ENCODE measurements around the gene DCC.

DCC gene

DNA sequence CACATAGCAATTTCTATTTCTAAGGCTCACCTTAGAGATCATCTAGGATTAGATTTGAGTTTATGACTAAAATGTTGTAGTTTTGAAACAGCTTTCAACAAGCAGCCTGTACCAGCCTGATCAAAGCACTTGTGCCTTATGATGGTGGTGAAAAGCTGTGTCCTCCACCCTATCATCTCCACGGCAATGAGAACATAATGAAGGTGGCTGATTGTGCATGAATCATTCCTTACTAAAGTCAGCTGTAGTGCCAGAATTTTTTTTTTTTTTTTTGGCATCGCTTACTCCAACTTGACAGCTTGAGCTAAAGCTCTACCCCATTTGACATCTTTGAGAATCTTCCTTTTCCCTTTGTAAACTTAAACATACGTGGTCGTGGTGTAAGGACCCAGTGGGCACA lies 86.0 kb downstream of the DCC start:
- H3K27ac Mint-ChIP-seq = no peak overlapping the region
- DNase-seq (no peak), ATAC-seq (replicated peaks) (no peak)
- H3K36me3 Mint-ChIP-seq = no peaks in the 10 kb centered on the region
- H3K4me3 Mint-ChIP-seq = no peak overlapping the region
- no peaks in the 10 kb centered on the region for H3K4me1 Mint-ChIP-seq
- peaks cover 0 to 3% of the 10 kb centered on the region in 2 donors for H3K9me3 Mint-ChIP-seq
- H3K27me3 Mint-ChIP-seq = no peaks in the 10 kb centered on the region

DNA sequence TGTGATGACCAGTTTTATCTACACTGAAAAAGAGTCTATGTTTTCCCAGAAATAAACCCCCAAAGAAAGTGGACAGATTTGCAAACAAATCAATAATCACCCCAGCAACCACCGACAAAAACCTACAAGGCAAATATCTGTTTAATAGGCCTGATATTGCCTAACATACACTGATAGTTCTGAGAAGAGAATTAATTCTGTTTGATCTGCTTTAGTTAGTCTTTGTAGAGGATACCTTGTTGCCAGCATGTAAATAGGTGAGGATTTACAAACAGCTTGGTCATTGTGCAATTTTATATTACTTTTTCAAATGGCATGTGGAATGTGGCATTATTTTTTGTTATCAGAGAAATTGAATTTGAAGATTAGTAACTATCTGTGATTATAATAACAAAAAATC lies 86.5 kb downstream of the DCC start:
- no peaks in the 10 kb centered on the region for H3K4me1 Mint-ChIP-seq
- H3K9me3 Mint-ChIP-seq = peaks cover 0 to 3% of the 10 kb centered on the region in 2 donors
- DNase-seq = no peak
- no peaks in the 10 kb centered on the region for H3K36me3 Mint-ChIP-seq
- ATAC-seq (replicated peaks) = no peak
- H3K27me3 Mint-ChIP-seq = no peaks in the 10 kb centered on the region
- H3K4me3 Mint-ChIP-seq = no peak overlapping the region
- no peak overlapping the region for H3K27ac Mint-ChIP-seq

DNA sequence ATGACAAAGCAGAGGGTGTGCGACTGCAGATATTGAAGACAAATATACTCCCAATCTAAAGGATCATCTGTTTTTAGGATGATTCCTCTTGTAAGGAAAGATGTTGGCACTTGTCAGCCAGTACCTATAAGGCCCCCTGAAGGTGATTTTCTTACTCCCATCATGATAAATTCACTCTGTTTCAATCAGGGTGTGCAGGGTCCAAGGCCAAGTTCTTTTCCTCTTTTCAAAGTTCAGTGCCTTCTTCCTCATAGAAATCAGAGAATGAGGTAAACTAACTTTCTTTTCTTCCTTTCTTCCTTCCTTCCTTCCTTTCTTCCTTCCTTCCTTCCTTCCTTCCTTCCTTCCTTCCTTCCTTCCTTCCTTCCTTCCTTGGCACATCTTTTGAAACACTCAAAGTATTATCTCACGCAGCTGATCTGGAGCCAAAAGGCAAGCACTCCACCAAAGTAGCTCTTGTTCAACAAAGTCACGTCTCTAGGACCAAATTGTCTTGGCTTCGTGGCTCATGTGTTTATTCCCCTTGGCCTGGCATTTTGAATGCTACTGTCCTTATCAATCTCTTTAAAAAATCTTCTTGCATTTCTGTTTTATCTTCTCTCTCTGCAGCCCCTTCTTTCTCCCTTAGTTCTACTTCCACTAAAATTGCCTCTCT lies 87.7 kb downstream of the DCC start:
- Mint-ChIP-seq H3K36me3 (no peaks in the 10 kb centered on the region), H3K4me3 (no peak overlapping the region), H3K27ac (no peak overlapping the region), H3K4me1 (no peaks in the 10 kb centered on the region), H3K9me3 (no peaks in the 10 kb centered on the region), H3K27me3 (no peaks in the 10 kb centered on the region)
- no peak for DNase-seq
- no peak for ATAC-seq (replicated peaks)

DNA sequence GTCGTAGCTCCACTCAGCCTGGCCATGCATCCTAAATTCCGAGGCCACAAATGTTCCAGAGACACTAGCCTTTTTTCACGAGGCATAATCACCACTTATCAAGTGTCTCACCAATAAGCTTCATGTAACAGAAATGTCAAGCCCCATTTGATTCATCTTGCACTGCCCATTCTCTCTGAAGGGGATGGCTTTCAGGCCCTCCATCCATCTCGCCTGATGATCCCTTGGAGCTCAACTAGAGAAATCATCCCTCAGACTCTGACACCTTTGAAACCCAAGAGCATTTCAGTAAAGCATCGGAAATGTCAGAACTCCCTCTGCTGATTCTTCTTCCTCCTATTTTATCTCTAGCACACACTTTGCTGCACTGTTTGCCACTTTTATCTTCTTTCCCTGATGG lies 91.7 kb downstream of the DCC start:
- H3K36me3 Mint-ChIP-seq = no peaks in the 10 kb centered on the region
- no peak for DNase-seq
- no peak overlapping the region for H3K4me3 Mint-ChIP-seq
- ATAC-seq (replicated peaks) = no peak
- no peaks in the 10 kb centered on the region for H3K27me3 Mint-ChIP-seq
- H3K4me1 Mint-ChIP-seq = no peaks in the 10 kb centered on the region
- H3K9me3 Mint-ChIP-seq = peaks cover 0 to 2% of the 10 kb centered on the region in 2 donors
- no peak overlapping the region for H3K27ac Mint-ChIP-seq

DNA sequence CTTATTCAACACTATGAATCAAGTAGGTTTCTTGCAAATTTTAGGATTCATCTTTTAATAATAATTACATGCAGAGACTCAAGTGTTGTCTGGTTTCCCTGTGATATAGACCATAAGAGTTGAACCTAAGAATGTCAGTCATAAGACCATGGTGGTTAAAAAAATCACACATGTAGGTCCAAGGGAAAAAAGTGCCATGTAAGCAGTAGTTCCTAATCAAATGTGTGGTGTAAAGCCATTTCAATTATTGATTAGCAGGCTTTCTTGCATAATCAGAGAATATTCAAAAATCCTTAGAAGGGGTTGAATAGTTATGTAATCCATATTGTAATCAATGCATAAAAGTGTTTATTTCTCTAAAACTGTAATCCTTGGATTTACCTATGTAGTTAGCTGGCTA lies 93.8 kb downstream of the DCC start:
- ATAC-seq (replicated peaks) (no peak), DNase-seq (no peak)
- Mint-ChIP-seq H3K27ac (no peak overlapping the region), H3K36me3 (no peaks in the 10 kb centered on the region), H3K27me3 (no peaks in the 10 kb centered on the region), H3K4me1 (no peaks in the 10 kb centered on the region), H3K4me3 (no peak overlapping the region), H3K9me3 (peaks cover 0 to 2% of the 10 kb centered on the region in 2 donors)

DNA sequence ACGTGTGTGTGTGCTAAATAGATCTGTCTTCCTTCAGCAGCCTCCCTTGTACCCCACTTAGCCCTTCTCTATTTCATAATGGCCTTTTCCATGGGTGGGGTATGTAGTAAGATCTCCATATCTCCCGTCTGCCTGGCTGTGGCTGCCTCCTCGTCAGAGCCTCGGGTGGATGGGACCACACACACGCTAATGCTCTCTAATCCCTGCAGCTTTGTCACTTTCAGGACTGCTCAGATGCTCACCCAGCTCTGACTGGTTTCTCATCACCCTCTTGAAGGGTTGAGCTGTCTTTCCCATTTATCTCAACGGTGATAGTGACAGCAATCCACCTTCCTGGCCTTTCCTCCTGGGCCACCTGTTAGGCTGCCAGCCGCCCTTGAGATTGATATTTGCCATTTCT lies 95.3 kb downstream of the DCC start:
- Mint-ChIP-seq H3K4me1 (no peaks in the 10 kb centered on the region), H3K9me3 (peaks cover 0 to 2% of the 10 kb centered on the region in 2 donors), H3K36me3 (no peaks in the 10 kb centered on the region), H3K4me3 (no peak overlapping the region), H3K27me3 (no peaks in the 10 kb centered on the region), H3K27ac (no peak overlapping the region)
- ATAC-seq (replicated peaks) = no peak
- no peak for DNase-seq

DNA sequence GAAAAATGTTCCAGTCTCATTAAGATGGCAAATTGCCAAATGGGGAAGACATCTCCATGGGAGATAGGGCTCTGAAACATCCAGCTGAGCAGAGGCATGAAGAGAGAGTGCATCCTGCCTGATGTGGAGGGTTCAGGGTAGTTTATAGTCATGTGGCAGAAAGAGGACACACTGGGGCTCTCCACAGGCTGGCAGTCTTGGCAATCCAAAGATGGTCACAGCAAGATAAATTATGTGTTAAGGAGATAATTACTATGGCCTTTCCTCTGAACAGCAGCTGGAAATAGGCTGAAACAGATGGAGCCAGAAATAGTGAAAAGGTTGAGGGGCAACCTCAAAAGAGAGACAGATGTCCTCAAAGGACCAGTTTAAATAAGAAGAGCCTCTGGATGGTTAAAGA lies 97.2 kb downstream of the DCC start:
- no peaks in the 10 kb centered on the region for H3K4me1 Mint-ChIP-seq
- no peaks in the 10 kb centered on the region for H3K36me3 Mint-ChIP-seq
- DNase-seq (no peak), ATAC-seq (replicated peaks) (no peak)
- no peak overlapping the region for H3K4me3 Mint-ChIP-seq
- H3K9me3 Mint-ChIP-seq = peaks cover 0 to 2% of the 10 kb centered on the region in 2 donors
- no peaks in the 10 kb centered on the region for H3K27me3 Mint-ChIP-seq
- H3K27ac Mint-ChIP-seq = no peak overlapping the region

DNA sequence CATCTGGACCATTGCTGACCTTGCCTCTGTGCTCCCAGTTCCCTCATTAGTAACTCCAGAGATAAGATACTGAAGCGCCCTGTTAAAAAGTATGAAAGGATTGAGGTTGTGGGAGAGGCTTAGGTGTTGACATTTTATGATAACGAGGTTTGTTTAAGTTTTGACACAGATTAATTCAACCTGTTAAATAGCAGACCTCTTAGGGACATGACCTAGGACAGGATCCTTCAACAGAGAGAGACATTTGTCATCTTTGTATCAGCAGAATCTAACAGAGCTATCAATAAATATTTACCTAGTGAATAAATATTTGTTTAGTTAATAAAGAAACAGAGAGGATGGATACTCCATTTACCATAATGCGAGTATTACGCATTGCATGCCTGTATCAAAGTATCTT lies 99.5 kb downstream of the DCC start:
- ATAC-seq (replicated peaks) = no peak
- no peaks in the 10 kb centered on the region for H3K36me3 Mint-ChIP-seq
- DNase-seq = no peak
- H3K27ac Mint-ChIP-seq = no peak overlapping the region
- peaks cover 0 to 2% of the 10 kb centered on the region in 2 donors for H3K9me3 Mint-ChIP-seq
- H3K4me3 Mint-ChIP-seq = no peak overlapping the region
- H3K4me1 Mint-ChIP-seq = no peaks in the 10 kb centered on the region
- H3K27me3 Mint-ChIP-seq = no peaks in the 10 kb centered on the region

DNA sequence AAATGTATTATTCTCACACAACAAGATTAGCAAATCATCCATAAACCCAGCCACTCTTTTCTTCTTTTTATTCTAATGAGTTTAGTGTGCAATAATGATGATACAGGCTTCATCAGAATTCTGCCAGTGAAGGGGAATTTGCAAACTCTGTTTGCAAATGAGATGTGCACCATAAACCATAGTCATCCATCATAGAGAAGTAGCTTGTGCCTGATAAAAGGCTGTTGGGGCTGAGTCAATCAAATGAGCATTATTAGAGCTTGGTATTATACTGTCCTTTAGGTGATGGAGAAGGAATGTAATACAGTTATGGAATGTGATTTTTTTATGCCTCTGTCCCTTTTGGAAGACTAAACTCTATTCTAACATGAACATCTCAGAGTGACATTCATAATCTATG lies 101.8 kb downstream of the DCC start:
- DNase-seq (no peak), ATAC-seq (replicated peaks) (no peak)
- Mint-ChIP-seq H3K36me3 (no peaks in the 10 kb centered on the region), H3K9me3 (no peaks in the 10 kb centered on the region), H3K27me3 (no peaks in the 10 kb centered on the region), H3K4me3 (no peak overlapping the region), H3K4me1 (no peaks in the 10 kb centered on the region), H3K27ac (no peak overlapping the region)

DNA sequence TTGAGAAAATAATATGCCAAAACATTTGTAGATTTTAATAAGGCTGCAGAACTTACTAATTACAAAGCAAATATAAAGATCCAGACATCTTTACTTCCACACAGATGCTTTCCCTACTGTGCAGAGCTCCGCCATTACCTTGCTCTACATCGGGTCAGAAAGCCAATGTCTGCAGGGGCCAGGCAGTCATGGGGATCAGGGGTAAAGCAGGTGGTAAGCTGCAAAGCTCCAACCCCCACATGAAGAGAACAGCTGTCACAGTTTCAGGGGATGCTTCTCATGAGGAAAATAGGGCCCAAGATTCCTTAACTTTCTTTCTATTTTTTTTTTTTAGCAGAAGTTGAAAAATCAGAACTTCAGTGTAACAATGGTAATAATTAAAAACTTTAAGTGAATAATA lies 102.7 kb downstream of the DCC start:
- no peak for DNase-seq
- Mint-ChIP-seq H3K9me3 (peaks cover 0 to under 1% of the 10 kb centered on the region in 2 donors), H3K4me1 (no peaks in the 10 kb centered on the region), H3K36me3 (no peaks in the 10 kb centered on the region), H3K27ac (no peak overlapping the region), H3K27me3 (no peaks in the 10 kb centered on the region), H3K4me3 (no peak overlapping the region)
- no peak for ATAC-seq (replicated peaks)

DNA sequence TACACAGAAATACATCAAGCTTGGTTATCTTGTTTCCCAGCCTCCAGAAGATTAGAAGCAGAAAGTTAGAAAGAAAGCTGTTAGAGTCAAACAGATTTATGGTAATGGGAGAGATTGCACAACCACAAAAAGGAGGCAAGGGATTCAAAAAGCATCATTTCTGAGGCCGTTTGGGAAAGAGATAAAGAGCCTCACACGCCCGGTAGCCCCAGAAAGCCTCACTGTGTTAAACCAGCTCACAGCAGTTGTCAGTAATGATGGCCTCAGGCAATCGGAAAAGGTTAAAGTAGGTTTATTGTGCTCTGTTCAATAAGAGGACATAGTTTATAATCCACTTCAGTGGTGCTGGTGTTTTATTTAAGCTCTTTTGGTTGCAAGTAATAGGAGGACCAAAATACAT lies 111.3 kb downstream of the DCC start:
- H3K36me3 Mint-ChIP-seq = no peaks in the 10 kb centered on the region
- DNase-seq = no peak
- H3K4me3 Mint-ChIP-seq = no peak overlapping the region
- no peaks in the 10 kb centered on the region for H3K4me1 Mint-ChIP-seq
- no peak for ATAC-seq (replicated peaks)
- H3K27ac Mint-ChIP-seq = no peak overlapping the region
- peaks cover 0 to 4% of the 10 kb centered on the region in 2 donors for H3K9me3 Mint-ChIP-seq
- no peaks in the 10 kb centered on the region for H3K27me3 Mint-ChIP-seq

DNA sequence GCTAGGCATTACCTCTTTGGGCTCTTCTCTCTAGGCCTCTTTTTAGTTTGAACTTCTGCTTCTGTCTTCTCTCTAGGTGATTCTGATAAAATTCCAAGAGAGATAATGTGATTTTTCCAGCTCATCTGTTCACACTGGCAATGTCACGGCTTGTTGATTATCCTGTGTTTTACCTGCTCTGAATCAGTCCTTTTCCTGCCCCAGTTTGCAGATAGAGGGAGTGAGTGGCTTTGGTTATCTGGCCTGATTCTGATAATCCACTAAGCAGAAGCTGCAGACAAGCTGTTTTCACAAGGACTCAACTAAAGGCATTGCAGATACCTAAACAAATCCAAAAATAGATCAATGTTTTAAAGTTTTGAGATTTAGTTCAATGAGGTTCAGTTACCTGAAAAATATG lies 111.9 kb downstream of the DCC start:
- Mint-ChIP-seq H3K36me3 (no peaks in the 10 kb centered on the region), H3K4me1 (no peaks in the 10 kb centered on the region), H3K27me3 (no peaks in the 10 kb centered on the region), H3K4me3 (no peak overlapping the region), H3K9me3 (peaks cover 0 to 4% of the 10 kb centered on the region in 2 donors), H3K27ac (no peak overlapping the region)
- ATAC-seq (replicated peaks) (no peak), DNase-seq (no peak)

DNA sequence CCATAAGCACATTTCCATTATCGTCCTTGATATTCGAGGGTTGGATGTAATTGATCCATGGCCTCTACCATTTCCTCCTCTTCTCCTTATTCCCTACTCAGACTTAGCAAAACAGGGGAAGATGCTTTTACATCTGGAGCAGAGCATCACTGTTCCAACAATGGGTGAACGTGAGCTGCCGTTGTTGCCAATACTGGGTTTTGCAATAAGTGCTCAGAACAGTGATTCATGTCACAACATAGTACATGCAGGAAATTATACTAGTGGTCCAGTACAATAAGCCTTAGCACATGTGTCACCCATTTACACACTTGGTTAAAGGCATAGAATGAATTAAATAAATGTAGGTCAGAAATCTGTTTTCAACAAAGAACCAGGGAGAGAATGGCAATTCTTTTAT lies 112.4 kb downstream of the DCC start:
- no peak for DNase-seq
- Mint-ChIP-seq H3K9me3 (peaks cover 0 to 4% of the 10 kb centered on the region in 2 donors), H3K4me1 (no peaks in the 10 kb centered on the region), H3K27ac (no peak overlapping the region), H3K4me3 (no peak overlapping the region), H3K36me3 (no peaks in the 10 kb centered on the region), H3K27me3 (no peaks in the 10 kb centered on the region)
- ATAC-seq (replicated peaks) = no peak

DNA sequence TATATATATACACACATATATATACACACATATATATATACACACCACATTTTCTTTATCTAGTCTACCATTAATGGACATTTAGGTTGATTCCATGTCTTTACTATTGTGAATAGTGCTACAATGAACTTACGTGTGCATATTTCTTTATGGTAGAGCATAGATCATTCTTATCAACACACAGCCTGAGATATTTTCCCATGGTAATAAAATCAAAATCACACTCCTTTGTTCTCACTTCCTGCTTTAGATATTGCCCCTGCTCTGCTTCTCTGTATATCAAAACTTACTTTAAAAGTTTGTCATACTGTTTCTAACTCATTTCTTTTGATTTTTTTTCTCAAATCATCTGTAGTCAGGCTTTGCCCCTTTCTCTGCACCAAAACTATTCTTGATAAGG lies 119.9 kb downstream of the DCC start:
- DNase-seq (no peak), ATAC-seq (replicated peaks) (no peak)
- H3K27ac Mint-ChIP-seq = no peak overlapping the region
- H3K4me3 Mint-ChIP-seq = no peak overlapping the region
- H3K4me1 Mint-ChIP-seq = no peaks in the 10 kb centered on the region
- H3K27me3 Mint-ChIP-seq = no peaks in the 10 kb centered on the region
- peaks cover 0 to 9% of the 10 kb centered on the region in 2 donors for H3K9me3 Mint-ChIP-seq
- no peaks in the 10 kb centered on the region for H3K36me3 Mint-ChIP-seq

DNA sequence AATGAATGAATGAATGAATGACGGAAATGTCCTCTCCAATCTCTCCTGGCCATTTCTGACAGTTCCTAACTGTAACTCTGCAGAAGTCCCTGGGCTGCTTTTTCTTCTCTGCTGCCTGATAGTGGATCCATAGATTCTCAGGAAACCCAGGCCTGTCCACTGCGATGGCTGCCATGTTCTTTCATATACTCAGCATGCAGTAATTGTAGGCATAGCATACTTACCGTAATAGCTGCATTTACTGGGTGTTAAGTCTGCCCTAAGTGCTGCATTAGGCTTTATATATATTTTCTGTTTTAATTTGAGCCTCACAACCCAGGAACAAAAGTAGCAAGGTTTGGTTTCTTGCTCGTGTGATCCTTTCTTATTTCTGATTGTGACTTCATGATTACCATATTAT lies 122.9 kb downstream of the DCC start:
- H3K4me3 Mint-ChIP-seq = no peak overlapping the region
- DNase-seq = no peak
- H3K4me1 Mint-ChIP-seq = no peaks in the 10 kb centered on the region
- ATAC-seq (replicated peaks) = no peak
- no peak overlapping the region for H3K27ac Mint-ChIP-seq
- H3K36me3 Mint-ChIP-seq = no peaks in the 10 kb centered on the region
- no peaks in the 10 kb centered on the region for H3K27me3 Mint-ChIP-seq
- peaks cover 3 to 9% of the 10 kb centered on the region in 2 donors for H3K9me3 Mint-ChIP-seq

DNA sequence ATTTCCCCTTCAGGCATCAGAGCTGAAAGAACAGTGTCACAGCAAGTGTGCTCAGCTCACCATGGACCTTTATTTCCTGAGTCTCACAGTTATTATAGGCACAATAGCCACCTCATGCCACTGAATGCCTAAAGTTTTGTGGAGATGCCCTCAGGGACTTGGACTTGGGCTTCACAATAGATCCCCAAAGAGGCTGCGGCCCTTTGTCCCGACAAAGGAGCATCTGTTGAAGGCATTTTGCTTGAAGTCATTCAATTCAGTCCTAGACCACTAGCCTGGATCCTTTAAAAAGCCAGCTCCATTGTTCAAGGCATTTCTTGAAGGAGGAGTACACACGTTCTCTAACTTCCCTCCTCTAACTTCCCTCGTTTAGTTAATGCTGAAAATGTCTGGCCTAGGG lies 125.4 kb downstream of the DCC start:
- Mint-ChIP-seq H3K36me3 (no peaks in the 10 kb centered on the region), H3K4me3 (no peak overlapping the region), H3K27ac (no peak overlapping the region), H3K4me1 (no peaks in the 10 kb centered on the region), H3K27me3 (no peaks in the 10 kb centered on the region), H3K9me3 (peaks cover 4 to 5% of the 10 kb centered on the region in 2 donors)
- DNase-seq = no peak
- ATAC-seq (replicated peaks) = no peak

All from stimulated activated naive B cell treated with anti-CD40 and anti-IgM and Interleukin-4, amounts not matched to agents 10 μg/mL and 1 μg/mL and 100 μg/mL, for 72 hours (primary cell).